HUES48 (cell line): ENCODE data around the gene SLC2A4RG.

Experiments used
- H3K27ac ChIP-seq: one replicate; pipeline ENCODE4 v1.7.0; 2013; ENCODE audit warnings: low read depth, low read length, inconsistent platforms
- H3K27me3 ChIP-seq: 2 replicates; pipeline ENCODE4 v1.6.1; 2013; ENCODE audit warnings: mild to moderate bottlenecking, low read length; ENCODE audit not compliant: control insufficient read depth, insufficient read depth
- H3K36me3 ChIP-seq: 2 replicates; pipeline ENCODE4 v1.6.1; 2013; ENCODE audit warnings: low read length; ENCODE audit not compliant: control insufficient read depth, insufficient read depth
- H3K4me1 ChIP-seq: 2 replicates; pipeline ENCODE4 v1.6.1; 2013; ENCODE audit warnings: mild to moderate bottlenecking, low read length; ENCODE audit not compliant: control insufficient read depth, insufficient read depth
- H3K4me3 ChIP-seq: 2 replicates; pipeline ENCODE4 v1.5.1; 2013; ENCODE audit warnings: mild to moderate bottlenecking, low read depth, low read length
- H3K9ac ChIP-seq: 2 replicates; pipeline ENCODE4 v1.6.1; 2013; ENCODE audit warnings: mild to moderate bottlenecking, low read depth, low read length, moderate library complexity
- H3K9me3 ChIP-seq: 2 replicates; pipeline ENCODE4 v1.6.1; 2013; ENCODE audit warnings: low read length; ENCODE audit not compliant: control insufficient read depth, insufficient read depth

SLC2A4RG gene

GRCh38 chr20:63739130-63740069 is at the start of gene SLC2A4RG:
SLC2A4RG (plus strand) TSS chr20:63739776; CDS start chr20:63739913, 137 bp downstream.
- Histone ChIP-seq H3K4me1 (peaks cover 13% of the 10 kb centered on the region; the same call in 1 of the 2 replicates), H3K36me3 (peaks cover 42% of the 10 kb centered on the region), H3K27ac (peak within 1 kb of the TSS; percentile 85)

GRCh38 chr20:63690003-63690897 is 49.3 kb upstream of the SLC2A4RG start:
- no peak overlapping the region for H3K4me3 ChIP-seq
- no peaks in the 10 kb centered on the region for H3K9me3 ChIP-seq
- H3K36me3 ChIP-seq = peaks cover 8% of the 10 kb centered on the region; the same call in 1 of the 2 replicates
- H3K4me1 ChIP-seq = no peaks in the 10 kb centered on the region
- H3K27ac ChIP-seq = no peak overlapping the region
- no peaks in the 10 kb centered on the region for H3K27me3 ChIP-seq
- H3K9ac ChIP-seq = no peak overlapping the region

More at GRCh38 chr20:63739130-63740069, at the start of gene SLC2A4RG:
- H3K9me3 ChIP-seq = no peaks in the 10 kb centered on the region
- peak within 1 kb of the TSS; percentile 80 for H3K4me3 ChIP-seq
- H3K9ac ChIP-seq = peak within 1 kb of the TSS; percentile 51; the same call in 1 of the 2 replicates
- H3K27me3 ChIP-seq = no peaks in the 10 kb centered on the region

GRCh38 chr20:63690898-63691710 is 48.5 kb upstream of the SLC2A4RG start:
- H3K4me1 ChIP-seq = no peaks in the 10 kb centered on the region
- H3K27me3 ChIP-seq = no peaks in the 10 kb centered on the region
- H3K36me3 ChIP-seq = peaks cover 8% of the 10 kb centered on the region; the same call in 1 of the 2 replicates
- no peak overlapping the region for H3K27ac ChIP-seq
- H3K4me3 ChIP-seq = no peak overlapping the region
- no peak overlapping the region for H3K9ac ChIP-seq
- H3K9me3 ChIP-seq = no peaks in the 10 kb centered on the region

GRCh38 chr20:63691711-63692435 is 47.7 kb upstream of the SLC2A4RG start:
- no peaks in the 10 kb centered on the region for H3K9me3 ChIP-seq
- no peak overlapping the region for H3K27ac ChIP-seq
- H3K4me1 ChIP-seq = no peaks in the 10 kb centered on the region; the same call in 1 of the 2 replicates
- H3K27me3 ChIP-seq = no peaks in the 10 kb centered on the region
- no peak overlapping the region for H3K9ac ChIP-seq
- peaks cover 8% of the 10 kb centered on the region; the same call in 1 of the 2 replicates for H3K36me3 ChIP-seq
- H3K4me3 ChIP-seq = no peak overlapping the region

GRCh38 chr20:63692436-63693082 is 47.0 kb upstream of the SLC2A4RG start:
- Histone ChIP-seq H3K27me3 (no peaks in the 10 kb centered on the region), H3K4me1 (peaks cover 4% of the 10 kb centered on the region; the same call in 1 of the 2 replicates), H3K4me3 (no peak overlapping the region), H3K9ac (no peak overlapping the region), H3K27ac (no peak overlapping the region), H3K36me3 (peaks cover 8% of the 10 kb centered on the region; the same call in 1 of the 2 replicates), H3K9me3 (no peaks in the 10 kb centered on the region)

- peaks cover 4% of the 10 kb centered on the region; the same call in 1 of the 2 replicates for H3K4me1 ChIP-seq
- no peak overlapping the region for H3K4me3 ChIP-seq
- H3K36me3 ChIP-seq = peaks cover 8% of the 10 kb centered on the region; the same call in 1 of the 2 replicates
- no peaks in the 10 kb centered on the region for H3K27me3 ChIP-seq
- no peak overlapping the region for H3K27ac ChIP-seq
- no peaks in the 10 kb centered on the region for H3K9me3 ChIP-seq
- H3K9ac ChIP-seq = no peak overlapping the region
Observed at GRCh38 chr20:63693083-63693732, 46.4 kb upstream of the SLC2A4RG start.

- H3K4me1 ChIP-seq = peaks cover 4% of the 10 kb centered on the region; the same call in 1 of the 2 replicates
Observed at GRCh38 chr20:63693733-63694583, 45.6 kb upstream of the SLC2A4RG start.

GRCh38 chr20:63694584-63695423 is 44.8 kb upstream of the SLC2A4RG start:
- peaks cover 4% of the 10 kb centered on the region; the same call in 1 of the 2 replicates for H3K4me1 ChIP-seq
- H3K27me3 ChIP-seq = no peaks in the 10 kb centered on the region
- H3K27ac ChIP-seq = no peak overlapping the region
- no peak overlapping the region for H3K9ac ChIP-seq
- no peak overlapping the region for H3K4me3 ChIP-seq
- H3K9me3 ChIP-seq = no peaks in the 10 kb centered on the region
- peaks cover 8% of the 10 kb centered on the region; the same call in 1 of the 2 replicates for H3K36me3 ChIP-seq

More at GRCh38 chr20:63693733-63694583, 45.6 kb upstream of the SLC2A4RG start:
- Histone ChIP-seq H3K27ac (no peak overlapping the region), H3K9ac (no peak overlapping the region), H3K36me3 (peaks cover 8% of the 10 kb centered on the region; the same call in 1 of the 2 replicates), H3K9me3 (no peaks in the 10 kb centered on the region), H3K27me3 (no peaks in the 10 kb centered on the region), H3K4me3 (no peak overlapping the region)
